WTC11 (cell line): ENCODE results near the gene GYS2. TPM values are rescaled to one million over a fixed set of nuclear protein-coding genes. Genes with fewer than 3 reads are reported as not detected.

Experiments
- ATAC-seq: fragments of 200-7000 bp; cut with Tn5 transposase; 2 replicates; pipeline ENCODE4 v1.10.0; 2021; ENCODE audit warnings: mild to moderate bottlenecking, moderate library complexity
- CTCF ChIA-PET: fragments of 300-600 bp; sonication (Branson Sonifier 250); formaldehyde crosslinking; loops from one replicate; lab custom pipeline; 2021; ENCODE audit warnings: antibody characterized with exemption; lab: Charles Lee
- POLR2A ChIA-PET: fragments of 350-600 bp; sonication (Branson Sonifier 250); formaldehyde crosslinking; loops from one replicate; lab custom pipeline; 2021; ENCODE audit warnings: antibody characterized with exemption; lab: Charles Lee
- DNase-seq: peaks from one replicate; pipeline ENCODE4 v3.0.0; 2021; ENCODE audit warnings: low spot score
- H3K27ac Mint-ChIP-seq: 2 replicates; pipeline ENCODE4 v1.8.0; 2021; ENCODE audit warnings: mixed read lengths
- H3K27me3 Mint-ChIP-seq: 2 replicates; pipeline ENCODE4 v1.8.0; 2021; ENCODE audit warnings: low read depth, mild to moderate bottlenecking, moderate library complexity, mixed read lengths
- H3K36me3 Mint-ChIP-seq: 2 replicates; pipeline ENCODE4 v1.8.0; 2021; ENCODE audit warnings: mixed read lengths
- H3K4me1 Mint-ChIP-seq: 2 replicates; pipeline ENCODE4 v1.8.0; 2022; ENCODE audit warnings: mixed read lengths
- H3K4me3 Mint-ChIP-seq: 2 replicates; pipeline ENCODE4 v1.8.0; 2021; ENCODE audit warnings: mild to moderate bottlenecking, moderate library complexity, mixed read lengths
- H3K9me3 Mint-ChIP-seq: 2 replicates; pipeline ENCODE4 v1.8.0; 2021; ENCODE audit warnings: mixed read lengths
- ATF1 ChIP-seq: sonication (generic); formaldehyde crosslinking; IDR thresholded peaks from 2 replicates; pipeline ENCODE4 v1.8.1; 2023; ENCODE audit warnings: mild to moderate bottlenecking, moderate library complexity, missing genetic modification reagents
- E2F5 ChIP-seq: sonication (generic); formaldehyde crosslinking; IDR thresholded peaks from 2 replicates; pipeline ENCODE4 v1.8.1; 2022; ENCODE audit warnings: mild to moderate bottlenecking, moderate library complexity, missing genetic modification reagents
- ELF4 ChIP-seq: sonication (generic); formaldehyde crosslinking; IDR thresholded peaks from 2 replicates; pipeline ENCODE4 v1.8.1; 2022; ENCODE audit warnings: low read depth, mild to moderate bottlenecking, moderate library complexity, missing genetic modification reagents
- EMX1 ChIP-seq: fragments of 250-450 bp; sonication (Bioruptor Pico); IDR thresholded peaks from 2 replicates; pipeline ENCODE4 v1.8.0; 2021; ENCODE audit warnings: mild to moderate bottlenecking
- GRHL2 ChIP-seq: fragments of 250-450 bp; sonication (Bioruptor Pico); IDR thresholded peaks from 2 replicates; pipeline ENCODE4 v1.8.0; 2022; ENCODE audit warnings: mild to moderate bottlenecking, moderate library complexity; ENCODE audit not compliant: insufficient replicate concordance, severe bottlenecking
- HMGA2 ChIP-seq: fragments of 250-450 bp; sonication (Bioruptor Pico); IDR thresholded peaks from 2 replicates; pipeline ENCODE4 v1.4.0; 2021; ENCODE audit warnings: mild to moderate bottlenecking, moderate library complexity
- MXD4 ChIP-seq: fragments of 250-450 bp; sonication (Bioruptor Pico); IDR thresholded peaks from 2 replicates; pipeline ENCODE4 v1.8.0; 2021; ENCODE audit warnings: mild to moderate bottlenecking, moderate library complexity, borderline replicate concordance
- NFYB ChIP-seq: sonication (generic); formaldehyde crosslinking; conservative IDR thresholded peaks from 2 replicates; pipeline ENCODE4 v1.8.0; 2022; ENCODE audit warnings: low read depth, missing genetic modification reagents
- NR1H2 ChIP-seq: sonication (generic); formaldehyde crosslinking; IDR thresholded peaks from 2 replicates; pipeline ENCODE4 v1.9.0; 2021; ENCODE audit warnings: mild to moderate bottlenecking, moderate library complexity, missing genetic modification reagents
- NR3C1 ChIP-seq: sonication (generic); formaldehyde crosslinking; conservative IDR thresholded peaks from 2 replicates; pipeline ENCODE4 v1.8.1; 2023; ENCODE audit warnings: low read depth, mild to moderate bottlenecking, missing genetic modification reagents
- RORB ChIP-seq: fragments of 250-450 bp; sonication (Bioruptor Pico); IDR thresholded peaks from 2 replicates; pipeline ENCODE4 v1.9.0; 2021; ENCODE audit warnings: mild to moderate bottlenecking
- TEAD4 ChIP-seq: sonication (generic); formaldehyde crosslinking; IDR thresholded peaks from 2 replicates; pipeline ENCODE4 v1.8.0; 2022; ENCODE audit warnings: mild to moderate bottlenecking, missing genetic modification reagents
- ZNF121 ChIP-seq: sonication (generic); formaldehyde crosslinking; IDR thresholded peaks from 2 replicates; pipeline ENCODE4 v1.8.0; 2023; ENCODE audit warnings: missing genetic modification reagents
- ZNF263 ChIP-seq: sonication (generic); formaldehyde crosslinking; IDR thresholded peaks from 2 replicates; pipeline ENCODE4 v1.8.1; 2022; ENCODE audit warnings: low read depth, mild to moderate bottlenecking, moderate library complexity, missing genetic modification reagents
- ZNF396 ChIP-seq: fragments of 250-450 bp; sonication (Bioruptor Pico); IDR thresholded peaks from 2 replicates; pipeline ENCODE4 v1.8.0; 2021; ENCODE audit warnings: mild to moderate bottlenecking, moderate library complexity, borderline replicate concordance
- ZNF425 ChIP-seq: fragments of 250-450 bp; sonication (Bioruptor Pico); conservative IDR thresholded peaks from 2 replicates; pipeline ENCODE4 v1.9.0; 2021; ENCODE audit warnings: mild to moderate bottlenecking
- ZNF532 ChIP-seq: fragments of 250-450 bp; sonication (Bioruptor Pico); IDR thresholded peaks from 2 replicates; pipeline ENCODE4 v1.9.0; 2021; ENCODE audit warnings: mild to moderate bottlenecking, borderline replicate concordance
- ZSCAN18 ChIP-seq: fragments of 250-450 bp; sonication (Bioruptor Pico); IDR thresholded peaks from 2 replicates; pipeline ENCODE4 v2.1.2; 2022; ENCODE audit warnings: mild to moderate bottlenecking, moderate library complexity
- total RNA-seq: library from RNA; stranded (reverse); gene quantifications from 3 replicates; pipeline ENCODE4 v1.2.3, GENCODE V29; 2021
- TF ChIP-seq, protein P1 (sequence below): sonication (generic); formaldehyde crosslinking; IDR thresholded peaks from 2 replicates; pipeline ENCODE4 v1.8.0; 2023; ENCODE audit warnings: missing genetic modification reagents, mild to moderate bottlenecking, borderline replicate concordance
- TF ChIP-seq, protein P2 (sequence below): sonication (generic); formaldehyde crosslinking; IDR thresholded peaks from 2 replicates; pipeline ENCODE4 v1.8.1; 2022; ENCODE audit warnings: missing genetic modification reagents, borderline replicate concordance

GYS2 gene
- total RNA-seq, 1 experiment from 2014 or later = not detected

DNA sequence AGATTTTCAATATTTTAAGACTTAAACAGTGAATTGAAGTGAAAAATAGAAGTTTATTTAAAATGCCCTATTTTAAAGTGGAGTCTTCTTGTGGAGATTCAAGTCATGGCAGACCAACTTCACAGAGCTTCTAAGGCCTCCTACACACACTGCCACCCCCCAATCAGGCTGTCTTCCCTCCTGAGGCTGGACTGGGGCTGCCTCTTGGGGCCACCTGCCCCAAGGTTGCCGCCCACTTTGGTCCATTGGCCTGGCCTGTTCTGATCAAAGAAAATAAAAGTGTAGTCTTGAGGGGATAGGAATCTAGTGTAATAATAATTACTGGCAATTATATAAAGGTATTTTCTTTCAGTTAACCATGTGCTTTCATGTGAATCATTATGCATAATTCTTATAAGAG lies 101.8 kb downstream of the GYS2 start:
- H3K36me3 Mint-ChIP-seq = peaks cover 1% of the 10 kb centered on the region; the same call in 1 of the 2 replicates
- no peaks in the 10 kb centered on the region for H3K9me3 Mint-ChIP-seq
- no peak for DNase-seq
- no peak overlapping the region for H3K4me3 Mint-ChIP-seq
- ChIA-PET POLR2A (no interaction called here), CTCF (no interaction called here)
- H3K27me3 Mint-ChIP-seq = no peaks in the 10 kb centered on the region
- peaks cover 14% of the 10 kb centered on the region for H3K4me1 Mint-ChIP-seq
- H3K27ac Mint-ChIP-seq = no peak overlapping the region
- ATAC-seq = no peak
- no peak for TF ChIP-seq NFYB (CRISPR knock-in tag)
- TF ChIP-seq NR3C1 (CRISPR knock-in tag) = no peak
- TF ChIP-seq ATF1 = no peak
- no peak for TF ChIP-seq ELF4 (CRISPR knock-in tag)
- no peak for TF ChIP-seq GRHL2
- no peak for TF ChIP-seq ZNF532
- TF ChIP-seq MXD4 = no peak
- no peak for TF ChIP-seq NR1H2 (CRISPR knock-in tag)
- no peak for TF ChIP-seq ZNF263 (CRISPR knock-in tag)
- TF ChIP-seq ZNF425 (CRISPR knock-in tag) = no peak
- no peak for TF ChIP-seq ZSCAN18 (CRISPR knock-in tag)
- TF ChIP-seq ZNF396 (CRISPR knock-in tag) = no peak
- TF ChIP-seq, protein P1, sequence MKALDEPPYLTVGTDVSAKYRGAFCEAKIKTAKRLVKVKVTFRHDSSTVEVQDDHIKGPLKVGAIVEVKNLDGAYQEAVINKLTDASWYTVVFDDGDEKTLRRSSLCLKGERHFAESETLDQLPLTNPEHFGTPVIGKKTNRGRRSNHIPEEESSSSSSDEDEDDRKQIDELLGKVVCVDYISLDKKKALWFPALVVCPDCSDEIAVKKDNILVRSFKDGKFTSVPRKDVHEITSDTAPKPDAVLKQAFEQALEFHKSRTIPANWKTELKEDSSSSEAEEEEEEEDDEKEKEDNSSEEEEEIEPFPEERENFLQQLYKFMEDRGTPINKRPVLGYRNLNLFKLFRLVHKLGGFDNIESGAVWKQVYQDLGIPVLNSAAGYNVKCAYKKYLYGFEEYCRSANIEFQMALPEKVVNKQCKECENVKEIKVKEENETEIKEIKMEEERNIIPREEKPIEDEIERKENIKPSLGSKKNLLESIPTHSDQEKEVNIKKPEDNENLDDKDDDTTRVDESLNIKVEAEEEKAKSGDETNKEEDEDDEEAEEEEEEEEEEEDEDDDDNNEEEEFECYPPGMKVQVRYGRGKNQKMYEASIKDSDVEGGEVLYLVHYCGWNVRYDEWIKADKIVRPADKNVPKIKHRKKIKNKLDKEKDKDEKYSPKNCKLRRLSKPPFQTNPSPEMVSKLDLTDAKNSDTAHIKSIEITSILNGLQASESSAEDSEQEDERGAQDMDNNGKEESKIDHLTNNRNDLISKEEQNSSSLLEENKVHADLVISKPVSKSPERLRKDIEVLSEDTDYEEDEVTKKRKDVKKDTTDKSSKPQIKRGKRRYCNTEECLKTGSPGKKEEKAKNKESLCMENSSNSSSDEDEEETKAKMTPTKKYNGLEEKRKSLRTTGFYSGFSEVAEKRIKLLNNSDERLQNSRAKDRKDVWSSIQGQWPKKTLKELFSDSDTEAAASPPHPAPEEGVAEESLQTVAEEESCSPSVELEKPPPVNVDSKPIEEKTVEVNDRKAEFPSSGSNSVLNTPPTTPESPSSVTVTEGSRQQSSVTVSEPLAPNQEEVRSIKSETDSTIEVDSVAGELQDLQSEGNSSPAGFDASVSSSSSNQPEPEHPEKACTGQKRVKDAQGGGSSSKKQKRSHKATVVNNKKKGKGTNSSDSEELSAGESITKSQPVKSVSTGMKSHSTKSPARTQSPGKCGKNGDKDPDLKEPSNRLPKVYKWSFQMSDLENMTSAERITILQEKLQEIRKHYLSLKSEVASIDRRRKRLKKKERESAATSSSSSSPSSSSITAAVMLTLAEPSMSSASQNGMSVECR (CRISPR knock-in tag) = no peak
- no peak for TF ChIP-seq TEAD4
- no peak for TF ChIP-seq RORB (CRISPR knock-in tag)
- TF ChIP-seq ZNF121 = no peak
- TF ChIP-seq HMGA2 = no peak
- TF ChIP-seq, protein P2, sequence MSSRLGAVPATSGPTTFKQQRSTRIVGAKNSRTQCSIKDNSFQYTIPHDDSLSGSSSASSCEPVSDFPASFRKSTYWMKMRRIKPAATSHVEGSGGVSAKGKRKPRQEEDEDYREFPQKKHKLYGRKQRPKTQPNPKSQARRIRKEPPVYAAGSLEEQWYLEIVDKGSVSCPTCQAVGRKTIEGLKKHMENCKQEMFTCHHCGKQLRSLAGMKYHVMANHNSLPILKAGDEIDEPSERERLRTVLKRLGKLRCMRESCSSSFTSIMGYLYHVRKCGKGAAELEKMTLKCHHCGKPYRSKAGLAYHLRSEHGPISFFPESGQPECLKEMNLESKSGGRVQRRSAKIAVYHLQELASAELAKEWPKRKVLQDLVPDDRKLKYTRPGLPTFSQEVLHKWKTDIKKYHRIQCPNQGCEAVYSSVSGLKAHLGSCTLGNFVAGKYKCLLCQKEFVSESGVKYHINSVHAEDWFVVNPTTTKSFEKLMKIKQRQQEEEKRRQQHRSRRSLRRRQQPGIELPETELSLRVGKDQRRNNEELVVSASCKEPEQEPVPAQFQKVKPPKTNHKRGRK = no peak
- TF ChIP-seq E2F5 (CRISPR knock-in tag) = no peak
- TF ChIP-seq EMX1 (CRISPR knock-in tag) = no peak
